Ovary (tissue), 3 donors: ENCODE measurements around the gene CCIN.

Source experiments
- CTCF ChIP-seq, 3 donors: fragments of 450-650 bp in 2 of 3; fragments of 200-600 bp in 1 of 3; IDR thresholded peaks; one replicate each; pipeline versions ENCODE4 v1.5.1 to v1.8.0; 2016 to 2022; ENCODE audit warnings: antibody characterized with exemption in 3 of 3, mild to moderate bottlenecking in 1 of 3
- POLR2A ChIP-seq: fragments of 450-650 bp; IDR thresholded peaks from one replicate; pipeline ENCODE4 v1.6.1; 2017; ENCODE audit warnings: antibody characterized with exemption, mild to moderate bottlenecking, moderate library complexity
- donor health status: DM: no; HTN: no; CAD: no.

- TF ChIP-seq CTCF (IDR thresholded peaks at IDR 0.05) (no peak), POLR2A (no peak)
Observed at GRCh38 chr9:36192196-36192595, 23.0 kb downstream of the CCIN start.
